Chondrocyte (in vitro differentiated cells): ENCODE data around the gene PRCD. TPM values are rescaled to one million over a fixed set of nuclear protein-coding genes. Genes with fewer than 3 reads are reported as not detected.
A peak's percentile ranks its signal among the peaks of the same experiment; 100 is the strongest.

Experiments used
- DNase-seq: peaks from one replicate; pipeline ENCODE4 v3.0.0; 2021; ENCODE audit warnings: mixed read lengths, low spot score
- H3K27ac Mint-ChIP-seq: one replicate; pipeline ENCODE4 v1.8.0; 2021; ENCODE audit warnings: mild to moderate bottlenecking, moderate library complexity, mixed read lengths; ENCODE audit not compliant: unreplicated experiment
- H3K27me3 Mint-ChIP-seq: 2 replicates; pipeline ENCODE4 v1.8.0; 2021; ENCODE audit warnings: low read depth, mixed read lengths
- H3K36me3 Mint-ChIP-seq: 2 replicates; pipeline ENCODE4 v1.8.0; 2021; ENCODE audit warnings: low read depth, mixed read lengths
- H3K4me1 Mint-ChIP-seq: 2 replicates; pipeline ENCODE4 v1.8.0; 2021; ENCODE audit warnings: low read depth, mild to moderate bottlenecking, mixed read lengths
- H3K4me3 Mint-ChIP-seq: one replicate; pipeline ENCODE4 v1.8.0; 2021; ENCODE audit warnings: mild to moderate bottlenecking, moderate library complexity, mixed read lengths; ENCODE audit not compliant: unreplicated experiment
- H3K9me3 Mint-ChIP-seq: 2 replicates; pipeline ENCODE4 v1.8.0; 2021; ENCODE audit warnings: low read depth, mixed read lengths
- total RNA-seq: library from RNA; stranded (reverse); gene quantifications from 3 replicates; pipeline ENCODE4 v1.2.1, GENCODE V29; 2021
- TF ChIP-seq, protein P1 (sequence below): fragments of 200-600 bp; sonication (generic); IDR thresholded peaks from 2 replicates; pipeline ENCODE4 v1.5.0; 2021; ENCODE audit warnings: antibody characterized with exemption, mild to moderate bottlenecking, moderate library complexity

Gene PRCD
- total RNA-seq, 1 donor from 2014 or later: 0.55 TPM

GRCh38 chr17:76545918-76546555 lies 6.2 kb downstream of the PRCD start:
- H3K4me3 Mint-ChIP-seq: no peak overlapping the region
- no peaks in the 10 kb centered on the region for H3K36me3 Mint-ChIP-seq
- peaks cover 14% of the 10 kb centered on the region for H3K4me1 Mint-ChIP-seq
- H3K9me3 Mint-ChIP-seq: no peaks in the 10 kb centered on the region
- H3K27me3 Mint-ChIP-seq: no peaks in the 10 kb centered on the region
- DNase-seq: peak; percentile 71
- no peak overlapping the region for H3K27ac Mint-ChIP-seq
- TF ChIP-seq, protein P1, sequence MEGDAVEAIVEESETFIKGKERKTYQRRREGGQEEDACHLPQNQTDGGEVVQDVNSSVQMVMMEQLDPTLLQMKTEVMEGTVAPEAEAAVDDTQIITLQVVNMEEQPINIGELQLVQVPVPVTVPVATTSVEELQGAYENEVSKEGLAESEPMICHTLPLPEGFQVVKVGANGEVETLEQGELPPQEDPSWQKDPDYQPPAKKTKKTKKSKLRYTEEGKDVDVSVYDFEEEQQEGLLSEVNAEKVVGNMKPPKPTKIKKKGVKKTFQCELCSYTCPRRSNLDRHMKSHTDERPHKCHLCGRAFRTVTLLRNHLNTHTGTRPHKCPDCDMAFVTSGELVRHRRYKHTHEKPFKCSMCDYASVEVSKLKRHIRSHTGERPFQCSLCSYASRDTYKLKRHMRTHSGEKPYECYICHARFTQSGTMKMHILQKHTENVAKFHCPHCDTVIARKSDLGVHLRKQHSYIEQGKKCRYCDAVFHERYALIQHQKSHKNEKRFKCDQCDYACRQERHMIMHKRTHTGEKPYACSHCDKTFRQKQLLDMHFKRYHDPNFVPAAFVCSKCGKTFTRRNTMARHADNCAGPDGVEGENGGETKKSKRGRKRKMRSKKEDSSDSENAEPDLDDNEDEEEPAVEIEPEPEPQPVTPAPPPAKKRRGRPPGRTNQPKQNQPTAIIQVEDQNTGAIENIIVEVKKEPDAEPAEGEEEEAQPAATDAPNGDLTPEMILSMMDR: no peak

DNA sequence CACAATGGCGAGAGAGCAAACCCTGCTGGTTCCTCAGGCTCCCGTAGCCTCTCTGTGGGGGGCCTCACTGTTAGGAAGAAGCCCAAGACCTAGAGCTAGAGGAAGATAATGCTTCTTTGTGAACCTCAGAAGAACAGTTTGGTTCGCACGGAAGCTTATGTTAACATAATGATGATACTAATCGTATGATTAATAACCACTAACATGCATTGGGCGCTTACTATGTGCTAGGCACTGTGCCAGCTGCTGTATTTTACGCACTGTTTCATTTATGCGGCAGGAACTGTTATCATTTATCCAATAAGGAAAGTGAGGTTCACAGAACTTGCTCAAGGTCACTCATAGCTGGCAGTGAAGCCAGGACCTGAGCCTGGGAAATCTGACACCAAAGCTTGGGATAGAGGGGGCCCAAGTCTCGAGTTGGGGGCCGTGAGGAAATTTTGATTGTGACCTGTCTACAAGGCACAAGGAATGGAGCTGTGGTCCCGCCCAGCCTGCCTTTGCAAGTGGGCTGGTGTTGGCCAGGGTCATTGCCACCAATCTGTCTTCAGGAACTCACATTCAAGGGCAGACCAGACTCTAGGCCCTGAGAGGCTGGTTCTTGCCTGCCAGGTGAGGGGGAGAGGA lies 6.8 kb downstream of the PRCD start:
- peak; percentile 65 for DNase-seq
- TF ChIP-seq, protein P1: no peak
- Mint-ChIP-seq H3K36me3 (no peaks in the 10 kb centered on the region), H3K27me3 (no peaks in the 10 kb centered on the region), H3K4me3 (no peak overlapping the region), H3K4me1 (peaks cover 13% of the 10 kb centered on the region), H3K27ac (no peak overlapping the region), H3K9me3 (no peaks in the 10 kb centered on the region)

DNA sequence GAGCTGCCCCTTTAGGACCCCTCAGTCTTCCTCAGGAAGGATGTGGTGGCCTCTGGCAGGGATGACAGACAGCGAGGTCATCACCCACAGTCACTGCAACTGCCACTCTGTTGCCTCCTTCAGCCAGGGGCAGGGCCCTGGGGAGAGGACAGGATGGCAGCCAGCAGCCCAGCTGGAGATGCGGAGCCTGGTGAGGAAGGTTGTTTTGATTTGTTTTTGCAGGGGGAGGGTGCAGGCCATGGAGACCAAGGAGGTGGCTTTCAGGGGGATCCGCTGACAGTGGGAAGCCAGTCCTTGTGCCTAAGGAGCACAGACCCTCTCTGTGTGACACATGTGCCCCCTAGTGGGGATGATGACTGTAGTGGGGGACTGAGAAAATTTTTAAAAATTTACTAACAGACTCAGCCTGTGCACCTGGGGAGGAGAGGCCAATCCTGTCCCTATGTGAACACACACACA lies 7.4 kb downstream of the PRCD start:
- peak; percentile 52 for DNase-seq
- Mint-ChIP-seq H3K27me3 (no peaks in the 10 kb centered on the region), H3K36me3 (no peaks in the 10 kb centered on the region), H3K4me1 (peaks cover 13% of the 10 kb centered on the region), H3K4me3 (no peak overlapping the region), H3K27ac (no peak overlapping the region), H3K9me3 (no peaks in the 10 kb centered on the region)
- TF ChIP-seq, protein P1: peak; percentile 84

- peaks cover 13% of the 10 kb centered on the region for H3K4me1 Mint-ChIP-seq
- no peaks in the 10 kb centered on the region for H3K9me3 Mint-ChIP-seq
- no peaks in the 10 kb centered on the region for H3K27me3 Mint-ChIP-seq
- H3K27ac Mint-ChIP-seq: no peak overlapping the region
- H3K4me3 Mint-ChIP-seq: no peak overlapping the region
- TF ChIP-seq, protein P1: peak; percentile 29
- H3K36me3 Mint-ChIP-seq: no peaks in the 10 kb centered on the region
- no peak for DNase-seq
Observed at GRCh38 chr17:76547642-76548202, 7.9 kb downstream of the PRCD start.

GRCh38 chr17:76548378-76549214 lies 8.8 kb downstream of the PRCD start:
- Mint-ChIP-seq H3K4me1 (peaks cover 13% of the 10 kb centered on the region), H3K4me3 (no peak overlapping the region), H3K27me3 (no peaks in the 10 kb centered on the region), H3K27ac (no peak overlapping the region), H3K9me3 (no peaks in the 10 kb centered on the region), H3K36me3 (no peaks in the 10 kb centered on the region)
- no peak for DNase-seq
- TF ChIP-seq, protein P1: no peak
